ENCODE data around the gene FN1.

The FN1 gene

GRCh38 chr2:215441560-215442400 lies 5.9 kb upstream of the FN1 start:
- DNase-seq = no peak

- no peak for DNase-seq
Observed at GRCh38 chr2:215439980-215440512, 4.2 kb upstream of the FN1 start.

GRCh38 chr2:215439404-215439803 lies 3.5 kb upstream of the FN1 start:
- DNase-seq = no peak

GRCh38 chr2:215437614-215438013 lies 1.7 kb upstream of the FN1 start:
- no peak for DNase-seq

GRCh38 chr2:215436705-215437565 lies 1.1 kb upstream of the FN1 start:
- peak in 2 of 3 experiments; percentile 33 to 61 for DNase-seq

- no peak for DNase-seq
Observed at GRCh38 chr2:215435280-215435869, 493 bp downstream of the FN1 start.

GRCh38 chr2:215434447-215435279 lies 1.2 kb downstream of the FN1 start:
- no peak for DNase-seq

GRCh38 chr2:215432759-215433594 lies 2.9 kb downstream of the FN1 start:
- no peak for DNase-seq

GRCh38 chr2:215431778-215432758 lies 3.8 kb downstream of the FN1 start:
- no peak for DNase-seq

- DNase-seq = no peak
Observed at GRCh38 chr2:215431290-215431689, 4.6 kb downstream of the FN1 start.

GRCh38 chr2:215430528-215431187 lies 5.2 kb downstream of the FN1 start:
- DNase-seq = no peak

- no peak for DNase-seq
Observed at GRCh38 chr2:215429424-215429823, 6.4 kb downstream of the FN1 start.

- DNase-seq = no peak
Observed at GRCh38 chr2:215428060-215428910, 7.6 kb downstream of the FN1 start.

- DNase-seq = no peak
Observed at GRCh38 chr2:215427585-215427984, 8.3 kb downstream of the FN1 start.

- DNase-seq = peak in 2 of 3 experiments; percentile 12 to 50
Observed at GRCh38 chr2:215425021-215425782, 10.7 kb downstream of the FN1 start.

- DNase-seq = no peak
Observed at GRCh38 chr2:215423928-215424540, 11.8 kb downstream of the FN1 start.

- DNase-seq = no peak
Observed at GRCh38 chr2:215423234-215423633, 12.6 kb downstream of the FN1 start.

Data from NCI-H1417 (cell line).